ENCODE results near the gene RBMS2.

Gene RBMS2

GRCh38 chr12:56476143-56476542 is 45.5 kb upstream of the RBMS2 start:
- no peak for ATAC-seq
- TF ChIP-seq CSRNP3 (CRISPR knock-in tag; IDR thresholded peaks at IDR 0.05), result no peak
- TF ChIP-seq ZNF8 (CRISPR knock-in tag; IDR thresholded peaks at IDR 0.05), result no peak
- no peak for TF ChIP-seq SNAI2 (CRISPR knock-in tag; IDR thresholded peaks at IDR 0.05)
- TF ChIP-seq PPARA (CRISPR knock-in tag; IDR thresholded peaks at IDR 0.05; ENCODE audit: borderline replicate concordance), result no peak
- no peak for TF ChIP-seq ZFP3 (CRISPR knock-in tag; IDR thresholded peaks at IDR 0.05)
- TF ChIP-seq POU6F1 (CRISPR knock-in tag; IDR thresholded peaks at IDR 0.05; ENCODE audit: borderline replicate concordance, low read depth), result no peak
- TF ChIP-seq TCF4 (CRISPR knock-in tag; IDR thresholded peaks at IDR 0.05; ENCODE audit: borderline replicate concordance), result no peak
- no peak for TF ChIP-seq ESRRG (CRISPR knock-in tag; IDR thresholded peaks at IDR 0.05)
- no peak for TF ChIP-seq ZNF565 (CRISPR knock-in tag; conservative IDR thresholded peaks at IDR 0.05; ENCODE audit: low read depth)
- no peak for TF ChIP-seq CREB5 (CRISPR knock-in tag; IDR thresholded peaks at IDR 0.05; ENCODE audit: low read depth)
- no peak for TF ChIP-seq RARB (CRISPR knock-in tag; IDR thresholded peaks at IDR 0.05)
- no peak for TF ChIP-seq OSR1 (CRISPR knock-in tag; IDR thresholded peaks at IDR 0.05)
- no peak for TF ChIP-seq TOX (CRISPR knock-in tag; IDR thresholded peaks at IDR 0.05; ENCODE audit: borderline replicate concordance)
- TF ChIP-seq ZFP30 (CRISPR knock-in tag; IDR thresholded peaks at IDR 0.05), result no peak
- no peak for TF ChIP-seq ZC3H10 (CRISPR knock-in tag; IDR thresholded peaks at IDR 0.05)
- no peak for TF ChIP-seq BACH2 (CRISPR knock-in tag; IDR thresholded peaks at IDR 0.05; ENCODE audit: borderline replicate concordance)
- TF ChIP-seq GLIS3 (CRISPR knock-in tag; IDR thresholded peaks at IDR 0.05), result no peak
- no peak for TF ChIP-seq PATZ1 (CRISPR knock-in tag; IDR thresholded peaks at IDR 0.05; ENCODE audit: borderline replicate concordance)

- no peak for ATAC-seq
- TF ChIP-seq PPARA (CRISPR knock-in tag; IDR thresholded peaks at IDR 0.05; ENCODE audit: borderline replicate concordance) (no peak), CREB5 (CRISPR knock-in tag; IDR thresholded peaks at IDR 0.05; ENCODE audit: low read depth) (no peak), ARNTL (CRISPR knock-in tag; IDR thresholded peaks at IDR 0.05; ENCODE audit: borderline replicate concordance, low read depth) (no peak), ZC3H10 (CRISPR knock-in tag; IDR thresholded peaks at IDR 0.05) (no peak), ZNF8 (CRISPR knock-in tag; IDR thresholded peaks at IDR 0.05) (no peak), POU6F1 (CRISPR knock-in tag; IDR thresholded peaks at IDR 0.05; ENCODE audit: borderline replicate concordance, low read depth) (no peak), CSDC2 (CRISPR knock-in tag; IDR thresholded peaks at IDR 0.05) (no peak)
Observed at GRCh38 chr12:56476972-56477432, 44.6 kb upstream of the RBMS2 start.

GRCh38 chr12:56477521-56478225 is 43.9 kb upstream of the RBMS2 start:
- no peak for TF ChIP-seq POU6F1 (CRISPR knock-in tag; IDR thresholded peaks at IDR 0.05; ENCODE audit: borderline replicate concordance, low read depth)
- TF ChIP-seq RARB (CRISPR knock-in tag; IDR thresholded peaks at IDR 0.05), result no peak
- no peak for TF ChIP-seq OSR1 (CRISPR knock-in tag; IDR thresholded peaks at IDR 0.05)
- TF ChIP-seq ZC3H10 (CRISPR knock-in tag; IDR thresholded peaks at IDR 0.05), result no peak
- no peak for TF ChIP-seq GLIS3 (CRISPR knock-in tag; IDR thresholded peaks at IDR 0.05)
- no peak for TF ChIP-seq BACH2 (CRISPR knock-in tag; IDR thresholded peaks at IDR 0.05; ENCODE audit: borderline replicate concordance)
- no peak for TF ChIP-seq ARNTL (CRISPR knock-in tag; IDR thresholded peaks at IDR 0.05; ENCODE audit: borderline replicate concordance, low read depth)
- no peak for TF ChIP-seq TSHZ2 (CRISPR knock-in tag; IDR thresholded peaks at IDR 0.05)
- no peak for TF ChIP-seq TOX (CRISPR knock-in tag; IDR thresholded peaks at IDR 0.05; ENCODE audit: borderline replicate concordance)
- TF ChIP-seq ZFP30 (CRISPR knock-in tag; IDR thresholded peaks at IDR 0.05), result no peak
- ATAC-seq, result no peak
